ENCODE results near the gene RSAD2. TPM values are rescaled to one million over a fixed set of nuclear protein-coding genes. Genes with fewer than 3 reads are reported as not detected.

Gene RSAD2
- total RNA-seq, 1 donor from 2014 or later: 3.3 TPM

- FAIRE-seq (no peak), DNase-seq (ENCODE audit: low spot score in 2 of 2) (no peak)
Observed at GRCh38 chr2:6863792-6864191, 13.8 kb upstream of the RSAD2 start.

- FAIRE-seq: no peak
- DNase-seq (ENCODE audit: low spot score in 2 of 2): no peak
Observed at GRCh38 chr2:6864231-6864754, 13.3 kb upstream of the RSAD2 start.

GRCh38 chr2:6864923-6865345, 12.6 kb upstream of the RSAD2 start:
- DNase-seq (ENCODE audit: low spot score in 2 of 2) (no peak), FAIRE-seq (no peak)

GRCh38 chr2:6865346-6866274, 12.0 kb upstream of the RSAD2 start, which contains the start of gene CMPK2:
CMPK2 (minus strand) TSS chr2:6865907; CDS start chr2:6865696, 211 bp downstream.
- DNase-seq (ENCODE audit: low spot score in 2 of 2): peak; percentile 78 to 80
- no peak for FAIRE-seq

GRCh38 chr2:6866275-6866671, 11.3 kb upstream of the RSAD2 start:
- DNase-seq (ENCODE audit: low spot score in 2 of 2) (peak; percentile 37 to 40), FAIRE-seq (no peak)

- DNase-seq (ENCODE audit: low spot score in 2 of 2) (no peak), FAIRE-seq (no peak)
Observed at GRCh38 chr2:6866982-6867381, 10.6 kb upstream of the RSAD2 start.

GRCh38 chr2:6872394-6872793, 5.2 kb upstream of the RSAD2 start:
- FAIRE-seq (no peak), DNase-seq (ENCODE audit: low spot score in 2 of 2) (no peak)

- FAIRE-seq: no peak
- no peak for DNase-seq (ENCODE audit: low spot score in 2 of 2)
Observed at GRCh38 chr2:6874032-6874431, 3.5 kb upstream of the RSAD2 start.

- no peak for DNase-seq (ENCODE audit: low spot score in 2 of 2)
- FAIRE-seq: no peak
Observed at GRCh38 chr2:6876309-6876708, 1.3 kb upstream of the RSAD2 start.

GRCh38 chr2:6878549-6878948, 972 bp downstream of the RSAD2 start:
- no peak for FAIRE-seq
- no peak for DNase-seq (ENCODE audit: low spot score in 2 of 2)

- DNase-seq (ENCODE audit: low spot score in 2 of 2): no peak
- no peak for FAIRE-seq
Observed at GRCh38 chr2:6879011-6879410, 1.4 kb downstream of the RSAD2 start.

- DNase-seq (ENCODE audit: low spot score in 2 of 2) (no peak), FAIRE-seq (no peak)
Observed at GRCh38 chr2:6880200-6880733, 2.7 kb downstream of the RSAD2 start.

- no peak for DNase-seq (ENCODE audit: low spot score in 2 of 2)
- FAIRE-seq: no peak
Observed at GRCh38 chr2:6881046-6881445, 3.5 kb downstream of the RSAD2 start.

GRCh38 chr2:6881516-6881915, 3.9 kb downstream of the RSAD2 start:
- FAIRE-seq (no peak), DNase-seq (ENCODE audit: low spot score in 2 of 2) (no peak)

- DNase-seq (ENCODE audit: low spot score in 2 of 2) (no peak), FAIRE-seq (no peak)
Observed at GRCh38 chr2:6883448-6884122, 6.0 kb downstream of the RSAD2 start.

- DNase-seq (ENCODE audit: low spot score in 2 of 2) (no peak), FAIRE-seq (no peak)
Observed at GRCh38 chr2:6885551-6885950, 8.0 kb downstream of the RSAD2 start.

- FAIRE-seq: no peak
- no peak for DNase-seq (ENCODE audit: low spot score in 2 of 2)
Observed at GRCh38 chr2:6885968-6886367, 8.4 kb downstream of the RSAD2 start.

GRCh38 chr2:6887751-6888192, 10.2 kb downstream of the RSAD2 start:
- DNase-seq (ENCODE audit: low spot score in 2 of 2): no peak
- no peak for FAIRE-seq

- DNase-seq (ENCODE audit: low spot score in 2 of 2) (no peak), FAIRE-seq (no peak)
Observed at GRCh38 chr2:6888724-6889123, 11.1 kb downstream of the RSAD2 start.

GRCh38 chr2:6893876-6894482, 16.4 kb downstream of the RSAD2 start:
- no peak for FAIRE-seq
- no peak for DNase-seq (ENCODE audit: low spot score in 2 of 2)

All from frontal cortex (tissue), 4 donors.